H9 (cell line): ENCODE data around the gene MYO7B. TPM values are rescaled to one million over a fixed set of nuclear protein-coding genes. Genes with fewer than 3 reads are reported as not detected.

ENCODE experiments used
- DNase-seq: peaks from one replicate; pipeline ENCODE4 v3.0.0-alpha.2; 2017
- H2AFZ ChIP-seq: one replicate; pipeline ENCODE4 v1.6.1; 2013; ENCODE audit warnings: mild to moderate bottlenecking, low read length, control low read depth, moderate library complexity
- H2AK5ac ChIP-seq: 2 replicates; pipeline ENCODE4 v1.6.1; 2013; ENCODE audit warnings: low read length, control low read depth, mixed read lengths; ENCODE audit not compliant: insufficient read length
- H2BK120ac ChIP-seq: one replicate; pipeline ENCODE4 v1.6.1; 2013; ENCODE audit warnings: low read depth, mild to moderate bottlenecking, low read length, control low read depth, inconsistent platforms; ENCODE audit not compliant: poor library complexity, severe bottlenecking
- H2BK12ac ChIP-seq: 2 replicates; pipeline ENCODE4 v1.6.1; 2013; ENCODE audit warnings: low read length, control low read depth, mixed read lengths, low read depth; ENCODE audit not compliant: insufficient read length
- H2BK15ac ChIP-seq: 2 replicates; pipeline ENCODE4 v1.6.1; 2013; ENCODE audit warnings: low read depth, low read length, control low read depth
- H2BK20ac ChIP-seq: one replicate; pipeline ENCODE4 v1.6.1; 2013; ENCODE audit warnings: low read depth, mild to moderate bottlenecking, low read length, control low read depth, inconsistent platforms; ENCODE audit not compliant: poor library complexity, severe bottlenecking
- H2BK5ac ChIP-seq: 2 replicates; pipeline ENCODE4 v1.6.1; 2013; ENCODE audit warnings: low read length, control low read depth, mixed read lengths; ENCODE audit not compliant: insufficient read length
- H3K14ac ChIP-seq: 2 replicates; pipeline ENCODE4 v1.6.1; 2013; ENCODE audit warnings: low read length, control low read depth; ENCODE audit not compliant: insufficient read depth
- H3K18ac ChIP-seq: 2 replicates; pipeline ENCODE4 v1.6.1; 2013; ENCODE audit warnings: low read depth, mild to moderate bottlenecking, mixed read lengths, low read length, control low read depth; ENCODE audit not compliant: insufficient read length
- H3K23ac ChIP-seq: 2 replicates; pipeline ENCODE4 v1.6.1; 2013; ENCODE audit warnings: low read length, control low read depth, mixed read lengths, low read depth; ENCODE audit not compliant: insufficient read length
- H3K23me2 ChIP-seq: 2 replicates; pipeline ENCODE4 v1.6.1; 2013; ENCODE audit warnings: low read depth, mild to moderate bottlenecking, mixed read lengths, low read length, control low read depth; ENCODE audit not compliant: insufficient read length, poor library complexity, severe bottlenecking
- H3K27ac ChIP-seq: 2 replicates; pipeline ENCODE4 v1.5.1; 2013; ENCODE audit warnings: low read length, control low read depth, mixed read lengths, low read depth; ENCODE audit not compliant: insufficient read length
- H3K27me3 ChIP-seq: 2 replicates; pipeline ENCODE4 v1.6.1; 2013; ENCODE audit warnings: low read length, control low read depth, inconsistent platforms; ENCODE audit not compliant: insufficient read depth
- H3K4ac ChIP-seq: 2 replicates; pipeline ENCODE4 v1.6.1; 2013; ENCODE audit warnings: low read depth, mild to moderate bottlenecking, control low read depth, inconsistent platforms, low read length, moderate library complexity
- H3K4me1 ChIP-seq: 2 replicates; pipeline ENCODE4 v1.6.1; 2013; ENCODE audit warnings: low read length, control low read depth, inconsistent platforms; ENCODE audit not compliant: insufficient read depth
- H3K4me2 ChIP-seq: 2 replicates; pipeline ENCODE4 v1.6.1; 2013; ENCODE audit warnings: low read length, control low read depth, mixed read lengths; ENCODE audit not compliant: insufficient read length, insufficient read depth
- H3K56ac ChIP-seq: 2 replicates; pipeline ENCODE4 v1.6.1; 2013; ENCODE audit warnings: low read depth, mild to moderate bottlenecking, mixed read lengths, low read length, control low read depth; ENCODE audit not compliant: insufficient read length
- H3K79me1 ChIP-seq: 2 replicates; pipeline ENCODE4 v1.6.1; 2013; ENCODE audit warnings: low read depth, mild to moderate bottlenecking, moderate library complexity, low read length, control low read depth, inconsistent platforms; ENCODE audit not compliant: insufficient read depth, poor library complexity, severe bottlenecking
- H3K79me2 ChIP-seq: 2 replicates; pipeline ENCODE4 v1.6.1; 2013; ENCODE audit warnings: low read length, control low read depth, inconsistent platforms; ENCODE audit not compliant: insufficient read depth
- H3K9ac ChIP-seq: 2 replicates; pipeline ENCODE4 v1.6.1; 2013; ENCODE audit warnings: low read length, control low read depth, mixed read lengths; ENCODE audit not compliant: insufficient read length; ENCODE audit errors: extremely low read depth
- H3K9me3 ChIP-seq: one replicate; pipeline ENCODE4 v1.6.1; 2013; ENCODE audit warnings: low read depth, low read length, inconsistent platforms; ENCODE audit not compliant: control insufficient read depth
- H3T11ph ChIP-seq: one replicate; pipeline ENCODE4 v1.6.1; 2013; ENCODE audit warnings: mild to moderate bottlenecking, low read length, control low read depth, inconsistent platforms
- H4K20me1 ChIP-seq: one replicate; pipeline ENCODE4 v1.6.1; 2013; ENCODE audit not compliant: control insufficient read depth, insufficient read length, insufficient read depth
- H4K5ac ChIP-seq: 2 replicates; pipeline ENCODE4 v1.6.1; 2013; ENCODE audit warnings: low read depth, mild to moderate bottlenecking, mixed read lengths, low read length, control low read depth; ENCODE audit not compliant: insufficient read length
- H4K8ac ChIP-seq: replicated peaks from 2 replicates; pipeline ENCODE4 v1.6.1; 2013; ENCODE audit warnings: low read length, control low read depth, mixed read lengths, low read depth; ENCODE audit not compliant: insufficient read length
- H4K91ac ChIP-seq: 2 replicates; pipeline ENCODE4 v1.6.1; 2013; ENCODE audit warnings: low read depth, mild to moderate bottlenecking, moderate library complexity, mixed read lengths, low read length, control low read depth; ENCODE audit not compliant: insufficient read length
- H3K27ac Mint-ChIP-seq, 3 experiments: 2 replicates in 2 of 3; 3 replicates in 1 of 3; pipeline ENCODE4 v1.8.0; 2020 to 2021; ENCODE audit warnings: mixed read lengths in 3 of 3, mild to moderate bottlenecking in 1 of 3, moderate library complexity in 1 of 3
- H3K27me3 Mint-ChIP-seq: 2 replicates; pipeline ENCODE4 v1.8.0; 2021; ENCODE audit warnings: low read depth, mild to moderate bottlenecking, moderate library complexity, mixed read lengths
- H3K36me3 Mint-ChIP-seq, 3 experiments: 2 replicates in 2 of 3; 3 replicates in 1 of 3; pipeline ENCODE4 v1.8.0; 2020 to 2021; ENCODE audit warnings: low read depth in 3 of 3, mixed read lengths in 3 of 3; ENCODE audit not compliant: insufficient read depth in 1 of 3
- H3K4me1 Mint-ChIP-seq, 2 experiments: 2 replicates each; pipeline ENCODE4 v1.8.0; 2020; ENCODE audit warnings: mixed read lengths in 2 of 2
- H3K4me3 Mint-ChIP-seq, 2 experiments: 2 replicates in 1 of 2; 3 replicates in 1 of 2; pipeline ENCODE4 v1.8.0; 2020 to 2021; ENCODE audit warnings: mild to moderate bottlenecking in 2 of 2, mixed read lengths in 2 of 2, moderate library complexity in 1 of 2
- H3K9me3 Mint-ChIP-seq, 2 experiments: 2 replicates in 1 of 2; 3 replicates in 1 of 2; pipeline ENCODE4 v1.8.0; 2020; ENCODE audit warnings: mild to moderate bottlenecking in 2 of 2, mixed read lengths in 2 of 2, moderate library complexity in 1 of 2
- CTCF ChIP-seq: fragments of 200-600 bp; sonication (generic); conservative IDR thresholded peaks from 3 replicates; pipeline ENCODE4 v1.8.0; 2021; ENCODE audit warnings: antibody characterized with exemption, mild to moderate bottlenecking
- WGBS: extraction: QIAGEN DNeasy Blood & Tissue Kit; methylation state at CpG from one replicate; pipeline ENCODE4 v1.1.7; 2013; ENCODE audit warnings: missing lambda C conversion rate, low lambda C conversion rate, mixed read lengths; ENCODE audit not compliant: insufficient read length; ENCODE audit errors: extremely low coverage; 5-methylcytosine and 5-hydroxymethylcytosine counted together
- total RNA-seq: library from RNA; stranded (reverse); gene quantifications from 2 replicates; pipeline ENCODE4 v1.2.1, GENCODE V29; 2021

MYO7B gene
- total RNA-seq, 1 experiment from 2014 or later, result not detected

- H3K4me2 ChIP-seq, result no peak overlapping the region
- Mint-ChIP-seq H3K4me1 (peaks cover 17 to 20% of the 10 kb centered on the region in 2 experiments), H3K4me3 (no peak overlapping the region), H3K27ac (no peak overlapping the region), H3K36me3 (no peaks in the 10 kb centered on the region; a peak in 2 of 7 replicates), H3K27me3 (no peaks in the 10 kb centered on the region; the same call in none of the 2 replicates), H3K9me3 (no peaks in the 10 kb centered on the region)
- H3K27ac ChIP-seq, result no peak overlapping the region
- H3K4ac ChIP-seq, result no peak overlapping the region
- H2AK5ac ChIP-seq, result no peak overlapping the region
- no peak overlapping the region for H4K91ac ChIP-seq
- no peaks in the 10 kb centered on the region for H3K79me1 ChIP-seq
- no peaks in the 10 kb centered on the region for H3K79me2 ChIP-seq
- H3T11ph ChIP-seq, result no peak overlapping the region
- H2BK5ac ChIP-seq, result no peak overlapping the region
- H2BK20ac ChIP-seq, result no peak overlapping the region
- peaks cover 2% of the 10 kb centered on the region; the same call in 1 of the 2 replicates for H3K4me1 ChIP-seq
- no peak overlapping the region for H2BK12ac ChIP-seq
- no peak overlapping the region for H3K23ac ChIP-seq
- H3K23me2 ChIP-seq, result no peaks in the 10 kb centered on the region
- no peak for DNase-seq
- no peak overlapping the region for H3K56ac ChIP-seq
- H4K20me1 ChIP-seq, result no peaks in the 10 kb centered on the region
- H2BK15ac ChIP-seq, result no peak overlapping the region
- no peak overlapping the region for H3K14ac ChIP-seq
- no peak for TF ChIP-seq CTCF
- no peaks in the 10 kb centered on the region for H3K27me3 ChIP-seq
- no CpG with 5 or more reads among the region's 5 CpGs for WGBS
- no peaks in the 10 kb centered on the region for H3K9me3 ChIP-seq
- no peak overlapping the region for H4K5ac ChIP-seq
- no peak overlapping the region for H2AFZ ChIP-seq
- H3K9ac ChIP-seq, result no peak overlapping the region
- H4K8ac ChIP-seq, result no peak overlapping the region
- no peak overlapping the region for H2BK120ac ChIP-seq
- H3K18ac ChIP-seq, result no peak overlapping the region
Observed at GRCh38 chr2:127589841-127590240, 54.4 kb downstream of the MYO7B start.
